ENCODE results near the gene SSH2.

The SSH2 gene

GRCh38 chr17:29583324-29584248 lies 346.4 kb downstream of the SSH2 start:
- no peak for DNase-seq

GRCh38 chr17:29582772-29583171 lies 347.3 kb downstream of the SSH2 start:
- DNase-seq: no peak

- DNase-seq: no peak
Observed at GRCh38 chr17:29582254-29582765, 347.7 kb downstream of the SSH2 start.

GRCh38 chr17:29581583-29582253 lies 348.3 kb downstream of the SSH2 start:
- no peak for DNase-seq

- DNase-seq: peak; percentile 92
Observed at GRCh38 chr17:29579866-29580771, 349.9 kb downstream of the SSH2 start.

GRCh38 chr17:29578626-29579485 lies 351.2 kb downstream of the SSH2 start:
- no peak for DNase-seq

GRCh38 chr17:29577385-29578211 lies 352.4 kb downstream of the SSH2 start:
- no peak for DNase-seq

- no peak for DNase-seq
Observed at GRCh38 chr17:29577001-29577370, 353.0 kb downstream of the SSH2 start.

GRCh38 chr17:29576214-29577000 lies 353.6 kb downstream of the SSH2 start:
- no peak for DNase-seq

All from activated CD8-positive, alpha-beta memory T cell treated with anti-CD3 and anti-CD28 coated beads, Interleukin-2, amount 50 U/mL, for 48 hours (primary cell).